ENCODE data around the gene IGSF22. TPM values are rescaled to one million over a fixed set of nuclear protein-coding genes. Genes with fewer than 3 reads are reported as not detected.
"Not testable (repeated sequence)": the region's sequence is repeated elsewhere in the genome, so short reads cannot be mapped to it uniquely, and the experiment has no call there.

Gene IGSF22
- polyA plus RNA-seq, 1 donor from 2014 or later, result 0.68 TPM

- no peaks in the 10 kb centered on the region for H3F3A ChIP-seq (ENCODE audit: insufficient read depth, low read length, poor library complexity, severe bottlenecking)
- no peaks in the 10 kb centered on the region for H3K27me3 ChIP-seq (ENCODE audit: insufficient read depth, low read depth, low read length)
- no peaks in the 10 kb centered on the region for H4K20me1 ChIP-seq (ENCODE audit: insufficient read depth)
- H3K9me2 ChIP-seq (ENCODE audit: insufficient read depth, low read length), result no peaks in the 10 kb centered on the region
- H2AFZ ChIP-seq (ENCODE audit: low read depth, low read length), result no peak overlapping the region
- no peak overlapping the region for H3K27ac ChIP-seq (ENCODE audit: low read length)
- H3K36me3 ChIP-seq (ENCODE audit: insufficient read depth, low read length), result no peaks in the 10 kb centered on the region
- H3K4me2 ChIP-seq (ENCODE audit: low read length), result no peak overlapping the region
- H3K9me3 ChIP-seq (ENCODE audit: low read length), result no peaks in the 10 kb centered on the region
- TF ChIP-seq EP300 (conservative IDR thresholded peaks at IDR 0.05; ENCODE audit: poor library complexity, severe bottlenecking), result no peak
- H3K4me3 ChIP-seq (ENCODE audit: low read length), result no peak overlapping the region
- H3K9ac ChIP-seq (ENCODE audit: low read length), result no peak overlapping the region
- no peaks in the 10 kb centered on the region for H3K79me2 ChIP-seq (replicated peaks; ENCODE audit: insufficient read depth, low read length)
Observed at GRCh38 chr11:18692941-18693760, 32.8 kb downstream of the IGSF22 start.

- not testable (repeated sequence) for H3K27me3 ChIP-seq (ENCODE audit: insufficient read depth, low read depth, low read length); H3K4me2 ChIP-seq (ENCODE audit: low read length); H3K36me3 ChIP-seq (ENCODE audit: insufficient read depth, low read length); H3K4me3 ChIP-seq (ENCODE audit: low read length); H2AFZ ChIP-seq (ENCODE audit: low read depth, low read length); H3K9me2 ChIP-seq (ENCODE audit: insufficient read depth, low read length); H4K20me1 ChIP-seq (ENCODE audit: insufficient read depth); H3K9ac ChIP-seq (ENCODE audit: low read length); H3K79me2 ChIP-seq (replicated peaks; ENCODE audit: insufficient read depth, low read length); H3K9me3 ChIP-seq (ENCODE audit: low read length); H3K27ac ChIP-seq (ENCODE audit: low read length); H3F3A ChIP-seq (ENCODE audit: insufficient read depth, low read length, poor library complexity, severe bottlenecking)
Observed at GRCh38 chr11:18691467-18692140, 34.4 kb downstream of the IGSF22 start.

GRCh38 chr11:18684267-18684666, 41.7 kb downstream of the IGSF22 start:
- H3K27me3 ChIP-seq (ENCODE audit: insufficient read depth, low read depth, low read length), result no peaks in the 10 kb centered on the region
- H3K36me3 ChIP-seq (ENCODE audit: insufficient read depth, low read length), result no peaks in the 10 kb centered on the region
- no peak overlapping the region for H2AFZ ChIP-seq (ENCODE audit: low read depth, low read length)
- H3K9me2 ChIP-seq (ENCODE audit: insufficient read depth, low read length), result no peaks in the 10 kb centered on the region
- no peaks in the 10 kb centered on the region for H3K9me3 ChIP-seq (ENCODE audit: low read length)
- H3K4me2 ChIP-seq (ENCODE audit: low read length), result no peak overlapping the region
- no peak overlapping the region for H3K4me3 ChIP-seq (ENCODE audit: low read length)
- H3K9ac ChIP-seq (ENCODE audit: low read length), result no peak overlapping the region
- H3F3A ChIP-seq (ENCODE audit: insufficient read depth, low read length, poor library complexity, severe bottlenecking), result no peaks in the 10 kb centered on the region
- H4K20me1 ChIP-seq (ENCODE audit: insufficient read depth), result no peaks in the 10 kb centered on the region
- no peak for TF ChIP-seq CTCF (IDR thresholded peaks at IDR 0.05; ENCODE audit: poor library complexity, severe bottlenecking)
- TF ChIP-seq MXI1 (conservative IDR thresholded peaks at IDR 0.05; ENCODE audit: poor library complexity, severe bottlenecking), result no peak
- no peak for TF ChIP-seq POLR2AphosphoS5 (IDR thresholded peaks at IDR 0.05)
- TF ChIP-seq EZH2 (IDR thresholded peaks at IDR 0.05; ENCODE audit: borderline replicate concordance, insufficient read depth, low read length, poor library complexity, severe bottlenecking), result no peak
- no peak for TF ChIP-seq EP300 (conservative IDR thresholded peaks at IDR 0.05; ENCODE audit: poor library complexity, severe bottlenecking)
- no peak for TF ChIP-seq RAD21 (conservative IDR thresholded peaks at IDR 0.05)
- no peak for TF ChIP-seq TAF1 (IDR thresholded peaks at IDR 0.05; ENCODE audit: low read depth)
- no peak overlapping the region for H3K27ac ChIP-seq (ENCODE audit: low read length)
- H3K79me2 ChIP-seq (replicated peaks; ENCODE audit: insufficient read depth, low read length), result no peaks in the 10 kb centered on the region
